HG02588 (cell line): ENCODE results near the gene PCDHGC4.

Experiments
- ATAC-seq: cut with Tn5 transposase; IDR thresholded peaks from one replicate; pipeline ENCODE4 v1.9.1; 2021; ENCODE audit warnings: mild to moderate bottlenecking, moderate library complexity; ENCODE audit not compliant: unreplicated experiment

Gene PCDHGC4

DNA sequence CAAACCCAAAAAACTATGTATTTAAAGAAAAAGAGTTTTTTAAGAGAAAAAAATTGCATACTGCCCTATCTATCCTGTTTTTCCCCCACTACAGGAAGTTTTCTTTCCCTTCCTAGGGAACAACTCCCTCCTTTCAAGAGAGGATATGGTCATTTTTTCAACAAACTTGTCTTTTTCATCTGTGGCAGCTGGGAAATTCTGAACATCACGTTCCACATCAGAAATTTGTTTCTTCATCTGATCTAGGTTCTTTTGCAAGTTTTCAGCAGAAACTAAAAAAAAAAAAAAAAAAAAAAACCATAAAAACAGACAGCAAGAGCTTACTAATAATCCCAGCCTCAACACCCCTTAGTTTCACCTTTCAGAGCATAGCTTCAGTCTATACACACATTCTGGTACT is 42.6 kb downstream of the PCDHGC4 start:
- no peak for ATAC-seq

DNA sequence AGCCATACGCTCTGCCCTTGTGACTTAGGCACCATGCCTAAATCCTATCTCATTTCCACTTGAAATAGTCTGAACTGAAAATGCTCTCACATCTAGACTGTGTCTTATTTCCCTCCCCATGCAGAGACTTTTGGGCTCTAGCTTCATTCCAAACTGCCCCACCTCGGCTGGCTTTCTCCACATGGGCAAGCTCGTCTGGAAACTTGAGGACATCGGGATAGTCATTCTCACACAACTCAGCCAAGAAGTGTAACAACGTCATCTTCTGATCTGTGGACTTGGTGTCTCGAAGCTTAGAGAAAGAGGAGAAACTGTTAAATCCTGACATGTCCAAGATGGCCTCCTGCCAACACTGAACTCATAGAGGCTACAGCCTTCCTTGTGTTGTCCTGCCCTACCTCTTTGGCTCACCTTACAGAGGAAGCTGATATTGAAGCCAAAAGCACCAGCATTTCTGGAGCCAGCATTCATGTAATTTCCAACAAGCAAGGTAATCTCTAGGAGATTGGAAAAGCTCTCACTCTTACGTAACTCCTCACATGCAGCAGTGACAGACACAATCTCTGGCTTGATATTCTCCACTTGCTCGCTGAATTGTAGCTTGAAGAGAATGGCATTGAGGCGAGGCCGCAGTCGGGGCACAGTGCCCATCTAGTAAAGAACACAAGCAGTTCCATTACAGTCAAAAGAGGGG is 43.6 kb downstream of the PCDHGC4 start:
- ATAC-seq = no peak

DNA sequence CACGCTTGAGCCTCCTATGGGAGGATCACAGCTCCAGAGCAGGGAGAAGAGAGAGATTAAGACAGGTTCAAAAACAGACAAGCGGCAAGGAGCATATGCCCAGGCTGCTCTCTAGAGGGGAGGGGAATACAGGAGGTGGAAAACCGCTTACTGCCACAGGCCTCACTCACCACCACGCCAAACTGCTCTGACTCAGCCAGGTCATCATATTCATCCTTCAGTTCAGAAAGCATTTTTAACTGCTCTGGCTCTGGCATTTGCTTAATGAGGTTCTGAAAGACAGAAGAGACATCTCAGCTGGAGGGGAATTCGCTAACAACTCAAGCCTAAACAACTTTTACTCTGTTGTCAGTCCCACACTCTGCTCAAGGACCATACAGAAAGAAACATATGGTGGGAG is 44.2 kb downstream of the PCDHGC4 start:
- ATAC-seq = peak; percentile 52

DNA sequence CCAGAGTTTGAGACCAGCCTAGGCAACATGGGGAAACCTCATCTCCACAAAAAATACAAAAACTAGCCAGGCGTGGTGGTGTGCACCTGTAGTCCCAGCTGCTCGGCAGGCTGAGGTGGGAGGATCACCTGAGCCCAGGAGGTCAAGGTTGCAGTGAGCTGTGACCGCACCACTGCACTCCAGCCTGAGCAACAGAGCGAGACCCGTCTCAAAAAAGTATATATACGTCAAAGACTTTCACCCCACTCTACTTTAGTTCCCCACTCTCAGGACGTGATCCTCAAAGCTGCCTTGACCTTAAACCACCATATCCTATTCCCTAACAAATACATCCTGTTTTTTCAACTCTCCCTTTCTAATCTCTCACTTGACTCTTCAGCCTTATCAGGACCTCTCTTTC is 45.0 kb downstream of the PCDHGC4 start:
- no peak for ATAC-seq

DNA sequence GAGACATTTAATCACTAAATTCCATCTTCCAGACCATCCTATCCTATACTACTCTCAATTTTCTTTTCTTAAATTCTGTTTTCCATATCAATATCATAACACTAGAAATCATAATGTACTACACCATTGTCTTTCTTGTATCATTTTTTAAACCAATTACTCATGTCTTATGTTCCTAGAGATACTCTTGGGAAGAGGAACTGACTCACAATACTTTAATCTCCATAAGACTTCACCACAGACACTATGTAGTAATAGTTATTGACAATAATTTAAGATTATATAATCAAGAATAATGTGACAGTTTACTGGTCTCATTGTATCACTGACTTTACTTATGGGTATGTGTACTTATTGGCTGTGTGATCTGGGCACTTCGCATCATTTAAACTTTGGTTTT is 47.9 kb downstream of the PCDHGC4 start:
- ATAC-seq = no peak

DNA sequence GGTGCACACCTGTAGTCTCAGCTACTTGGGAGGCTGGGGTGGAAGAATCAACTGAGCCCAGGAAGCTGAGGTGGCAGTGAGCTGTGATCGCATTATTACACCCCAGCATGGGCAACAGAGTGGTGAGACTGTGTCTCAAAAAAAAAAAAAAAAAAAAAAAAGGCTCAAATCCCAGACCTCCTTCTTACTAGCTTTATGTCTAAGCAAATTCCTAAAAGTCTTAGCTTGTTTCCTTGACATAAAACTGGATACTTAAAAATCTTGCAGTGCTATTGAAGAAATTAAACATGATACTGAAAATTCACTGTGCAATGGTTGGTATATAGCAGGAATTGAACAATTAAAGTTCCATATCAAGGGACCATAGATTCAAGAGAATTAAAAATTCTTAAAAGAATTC is 49.1 kb downstream of the PCDHGC4 start:
- no peak for ATAC-seq

DNA sequence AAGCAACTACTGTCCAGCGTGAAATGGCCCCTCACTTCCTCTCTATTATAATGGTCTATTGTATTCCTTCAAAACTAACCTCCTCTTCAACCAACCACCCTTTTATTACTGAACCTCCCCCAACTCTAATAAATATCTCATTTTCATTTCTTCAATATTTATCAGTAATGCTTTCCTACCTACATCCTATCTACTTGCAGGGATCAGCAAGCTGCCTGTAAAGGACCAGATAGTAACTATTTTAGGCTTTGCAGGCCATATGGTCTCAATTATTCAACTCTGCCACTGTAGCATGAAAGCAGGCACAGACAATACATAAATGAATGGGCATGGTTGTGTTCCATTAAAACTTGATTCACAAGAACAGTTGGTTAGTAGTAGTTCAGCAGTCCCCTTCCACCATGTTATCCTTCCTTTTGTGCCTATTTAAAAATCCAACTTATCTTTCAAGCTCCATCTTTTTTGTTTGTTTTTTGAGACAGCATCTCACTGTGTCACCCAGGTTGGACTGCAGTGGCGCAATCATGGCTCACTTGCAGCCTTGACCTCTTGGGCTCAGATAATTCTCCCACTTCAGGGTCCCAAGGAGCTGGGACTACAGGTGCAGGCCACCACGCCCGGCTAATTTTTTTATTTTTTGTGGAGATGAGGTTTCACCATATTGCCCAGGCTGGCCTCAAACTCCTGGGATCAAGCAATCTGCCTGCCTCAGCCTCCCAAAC is 49.8 kb downstream of the PCDHGC4 start:
- no peak for ATAC-seq
